Measurements from ENCODE around the gene HEBP2.

HEBP2 gene

DNA sequence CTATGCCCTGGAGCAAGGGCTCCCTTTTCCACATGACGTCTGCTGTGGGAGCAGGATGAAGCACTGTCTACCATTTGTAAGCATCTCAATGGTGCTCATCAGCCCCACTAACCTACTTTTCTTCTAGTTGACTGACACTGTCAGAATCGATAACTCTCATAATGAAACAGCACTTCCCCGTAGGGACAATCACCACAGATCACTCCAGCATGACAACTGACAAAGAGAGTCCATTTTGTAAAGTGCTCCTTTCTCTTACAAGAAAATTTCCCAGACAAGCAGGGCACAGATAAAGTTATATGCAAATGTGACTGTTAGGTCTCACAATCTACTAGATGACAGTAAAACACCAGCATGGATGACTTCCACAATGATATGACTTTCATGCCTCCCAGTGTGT lies 46.4 kb downstream of the HEBP2 start:
- Histone ChIP-seq H3K27me3 (ENCODE audit: control insufficient read depth in 1 of 2, insufficient read depth in 1 of 2, low read length in 2 of 2) (no peaks in the 10 kb centered on the region), H3K79me1 (replicated peaks; ENCODE audit: low read length, poor library complexity, severe bottlenecking) (peaks cover 25% of the 10 kb centered on the region), H3K4ac (ENCODE audit: low read depth in 1 of 2, low read length in 2 of 2) (no peak overlapping the region), H3K9me3 (ENCODE audit: control insufficient read depth, low read length) (no peaks in the 10 kb centered on the region), H4K8ac (ENCODE audit: low read length) (no peak overlapping the region), H3K9ac (ENCODE audit: low read length) (no peak overlapping the region), H2BK15ac (ENCODE audit: low read depth, poor library complexity, severe bottlenecking) (no peak overlapping the region), H3K36me3 (ENCODE audit: control insufficient read depth in 1 of 2, insufficient read depth in 2 of 2, low read depth in 1 of 2, low read length in 2 of 2) (peaks cover 0 to 6% of the 10 kb centered on the region in 2 experiments), H3K14ac (ENCODE audit: low read length in 2 of 2) (no peak overlapping the region), H2BK12ac (ENCODE audit: low read length in 2 of 2) (no peak overlapping the region), H3K27ac (ENCODE audit: low read length, poor library complexity, severe bottlenecking) (no peak overlapping the region), H2AFZ (ENCODE audit: low read depth, low read length) (no peak overlapping the region), H3K4me3 (ENCODE audit: insufficient read depth in 1 of 2, low read depth in 1 of 2, low read length in 2 of 2) (no peak overlapping the region), H3K23ac (ENCODE audit: low read length in 2 of 2) (no peak overlapping the region), H3K18ac (ENCODE audit: low read depth in 1 of 2, low read length in 2 of 2) (no peak overlapping the region), H4K91ac (ENCODE audit: low read length) (no peak overlapping the region), H3K4me2 (ENCODE audit: low read length, poor library complexity, severe bottlenecking) (no peak overlapping the region), H2BK120ac (ENCODE audit: low read depth, low read length) (no peak overlapping the region), H2AK5ac (ENCODE audit: low read length, severe bottlenecking) (no peak overlapping the region), H3K4me1 (ENCODE audit: control insufficient read depth, insufficient read depth, low read depth, low read length) (no peaks in the 10 kb centered on the region), H2BK5ac (ENCODE audit: low read depth, low read length, poor library complexity, severe bottlenecking) (no peak overlapping the region)
- WGBS = 88% methylated on average over 3 of the region's 3 CpGs
- DNase-seq = no peak

DNA sequence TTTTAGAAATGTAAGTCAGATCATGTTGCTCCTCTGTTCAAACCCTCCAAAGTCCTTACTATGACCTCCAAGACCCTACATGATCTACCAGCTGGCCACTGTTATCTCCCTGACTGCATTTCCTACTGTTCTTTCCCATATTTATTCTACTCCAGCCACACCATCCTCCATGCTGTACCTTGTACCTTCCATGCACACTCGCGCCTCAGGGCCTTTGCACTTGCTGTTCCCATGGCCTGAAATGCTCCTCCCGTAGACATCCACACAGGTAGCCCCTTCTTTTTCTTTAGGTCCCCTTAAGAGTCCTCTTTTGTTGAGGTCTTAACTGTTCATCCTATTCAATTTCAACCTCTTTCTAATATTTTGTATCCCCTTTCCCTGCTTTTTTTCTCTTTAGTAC lies 47.0 kb downstream of the HEBP2 start:
- no peak overlapping the region for H3K27ac ChIP-seq (ENCODE audit: low read length, poor library complexity, severe bottlenecking)

DNA sequence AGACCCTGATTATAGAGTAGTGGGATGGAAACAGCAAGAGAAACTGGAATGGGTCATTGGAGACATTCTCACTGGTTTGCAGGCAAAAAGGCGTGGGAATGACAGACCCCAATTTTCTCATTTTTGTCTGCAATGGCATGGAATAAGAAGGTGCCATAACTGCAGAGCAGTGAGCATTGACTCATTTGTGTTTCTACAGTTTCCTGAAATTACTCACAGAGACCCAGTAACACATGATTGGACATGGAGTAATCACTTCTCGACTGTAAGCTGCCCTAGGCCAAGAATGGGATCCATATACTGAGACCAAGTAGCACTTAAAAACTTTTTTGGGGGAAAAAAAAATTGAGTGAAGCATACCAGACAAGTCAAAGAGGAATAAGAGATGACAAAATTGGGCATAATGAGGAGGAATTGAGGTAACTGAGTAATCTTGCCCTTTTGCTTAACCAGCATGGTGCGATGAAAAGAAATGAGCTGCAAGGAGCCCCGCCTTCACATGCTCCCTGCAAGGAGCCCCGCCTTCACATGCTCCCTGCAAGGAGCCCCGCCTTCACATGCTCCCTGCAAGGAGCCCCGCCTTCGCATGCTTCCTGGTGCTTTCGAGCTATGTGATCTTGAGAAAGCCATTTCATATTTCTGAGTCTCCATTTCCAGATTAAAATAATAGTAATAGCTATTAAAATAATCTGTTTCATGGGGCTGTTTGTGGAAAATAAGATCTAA lies 51.1 kb downstream of the HEBP2 start:
- Histone ChIP-seq H4K8ac (ENCODE audit: low read length) (no peak overlapping the region), H3K79me1 (replicated peaks; ENCODE audit: low read length, poor library complexity, severe bottlenecking) (peaks cover 13% of the 10 kb centered on the region), H2BK15ac (ENCODE audit: low read depth, poor library complexity, severe bottlenecking) (no peak overlapping the region), H2BK12ac (ENCODE audit: low read length in 2 of 2) (no peak overlapping the region), H3K4me1 (ENCODE audit: control insufficient read depth, insufficient read depth, low read depth, low read length) (peaks cover 1% of the 10 kb centered on the region), H3K4me3 (ENCODE audit: insufficient read depth in 1 of 2, low read depth in 1 of 2, low read length in 2 of 2) (no peak overlapping the region), H3K36me3 (ENCODE audit: control insufficient read depth in 1 of 2, insufficient read depth in 2 of 2, low read depth in 1 of 2, low read length in 2 of 2) (no peaks in the 10 kb centered on the region), H4K91ac (ENCODE audit: low read length) (no peak overlapping the region), H3K14ac (ENCODE audit: low read length in 2 of 2) (no peak overlapping the region), H3K23ac (ENCODE audit: low read length in 2 of 2) (no peak overlapping the region), H3K9ac (ENCODE audit: low read length) (no peak overlapping the region), H3K18ac (ENCODE audit: low read depth in 1 of 2, low read length in 2 of 2) (no peak overlapping the region), H2AK5ac (ENCODE audit: low read length, severe bottlenecking) (no peak overlapping the region), H2BK5ac (ENCODE audit: low read depth, low read length, poor library complexity, severe bottlenecking) (no peak overlapping the region), H3K27ac (ENCODE audit: low read length, poor library complexity, severe bottlenecking) (no peak overlapping the region), H2AFZ (ENCODE audit: low read depth, low read length) (no peak overlapping the region), H3K4ac (ENCODE audit: low read depth in 1 of 2, low read length in 2 of 2) (no peak overlapping the region), H2BK120ac (ENCODE audit: low read depth, low read length) (no peak overlapping the region), H3K4me2 (ENCODE audit: low read length, poor library complexity, severe bottlenecking) (no peak overlapping the region), H3K27me3 (ENCODE audit: control insufficient read depth in 1 of 2, insufficient read depth in 1 of 2, low read length in 2 of 2) (no peaks in the 10 kb centered on the region), H3K9me3 (ENCODE audit: control insufficient read depth, low read length) (no peaks in the 10 kb centered on the region)
- DNase-seq = no peak
- 95% methylated on average over 5 of the region's 9 CpGs for whole genome bisulfite sequencing

More for the DNA sequence above, 47.0 kb downstream of the HEBP2 start:
- Histone ChIP-seq H3K36me3 (ENCODE audit: control insufficient read depth in 1 of 2, insufficient read depth in 2 of 2, low read depth in 1 of 2, low read length in 2 of 2) (peaks cover 0 to 6% of the 10 kb centered on the region in 2 experiments), H3K9ac (ENCODE audit: low read length) (no peak overlapping the region), H2AK5ac (ENCODE audit: low read length, severe bottlenecking) (no peak overlapping the region), H3K18ac (ENCODE audit: low read depth in 1 of 2, low read length in 2 of 2) (no peak overlapping the region), H2AFZ (ENCODE audit: low read depth, low read length) (no peak overlapping the region), H3K4ac (ENCODE audit: low read depth in 1 of 2, low read length in 2 of 2) (no peak overlapping the region), H3K9me3 (ENCODE audit: control insufficient read depth, low read length) (no peaks in the 10 kb centered on the region), H3K4me3 (ENCODE audit: insufficient read depth in 1 of 2, low read depth in 1 of 2, low read length in 2 of 2) (no peak overlapping the region), H4K91ac (ENCODE audit: low read length) (no peak overlapping the region), H3K14ac (ENCODE audit: low read length in 2 of 2) (no peak overlapping the region), H3K4me1 (ENCODE audit: control insufficient read depth, insufficient read depth, low read depth, low read length) (peaks cover under 1% of the 10 kb centered on the region), H2BK12ac (ENCODE audit: low read length in 2 of 2) (no peak overlapping the region), H3K79me1 (replicated peaks; ENCODE audit: low read length, poor library complexity, severe bottlenecking) (peaks cover 22% of the 10 kb centered on the region), H2BK5ac (ENCODE audit: low read depth, low read length, poor library complexity, severe bottlenecking) (no peak overlapping the region), H3K4me2 (ENCODE audit: low read length, poor library complexity, severe bottlenecking) (no peak overlapping the region), H2BK15ac (ENCODE audit: low read depth, poor library complexity, severe bottlenecking) (no peak overlapping the region), H2BK120ac (ENCODE audit: low read depth, low read length) (no peak overlapping the region), H3K27me3 (ENCODE audit: control insufficient read depth in 1 of 2, insufficient read depth in 1 of 2, low read length in 2 of 2) (no peaks in the 10 kb centered on the region), H4K8ac (ENCODE audit: low read length) (no peak overlapping the region), H3K23ac (ENCODE audit: low read length in 2 of 2) (no peak overlapping the region)
- DNase-seq = no peak
- WGBS = 99% methylated on average over 3 of the region's 3 CpGs

DNA sequence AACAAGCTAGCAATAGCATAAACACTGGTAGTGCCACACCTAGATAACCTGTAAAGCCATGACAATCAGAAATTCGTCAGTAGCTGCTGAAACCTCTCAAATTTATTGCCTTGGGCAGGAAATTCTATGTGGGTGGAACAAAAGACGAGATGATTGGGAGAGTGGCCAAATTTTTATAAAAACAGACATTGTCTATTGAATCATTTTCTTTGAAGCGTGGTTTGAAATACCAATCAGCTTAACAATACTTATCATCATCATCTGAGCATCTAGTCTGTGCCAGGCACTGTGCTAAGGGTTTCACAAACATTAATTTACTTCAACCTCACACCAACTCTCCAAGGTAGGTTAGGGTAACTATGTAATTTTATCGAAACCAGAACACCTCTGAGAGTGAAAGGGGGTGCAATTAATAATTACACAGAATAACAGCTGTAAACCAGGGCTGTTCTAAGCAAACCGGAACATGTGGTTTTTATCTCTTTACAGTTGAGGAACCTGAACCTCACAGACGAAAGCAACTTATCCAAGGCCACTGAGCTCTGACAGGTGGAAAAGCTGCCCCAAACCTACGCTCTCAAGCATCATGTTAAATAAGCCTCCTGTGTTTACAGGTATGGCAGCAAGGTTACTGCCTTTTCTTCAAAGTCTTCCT lies 51.9 kb downstream of the HEBP2 start:
- Histone ChIP-seq H3K18ac (ENCODE audit: low read depth in 1 of 2, low read length in 2 of 2) (no peak overlapping the region), H3K4me2 (ENCODE audit: low read length, poor library complexity, severe bottlenecking) (no peak overlapping the region)
- 85% methylated on average over 6 of the region's 7 CpGs for whole genome bisulfite sequencing

More for the DNA sequence above, 51.9 kb downstream of the HEBP2 start:
- H3K23ac ChIP-seq (ENCODE audit: low read length in 2 of 2) = no peak overlapping the region
- H2AFZ ChIP-seq (ENCODE audit: low read depth, low read length) = no peak overlapping the region
- no peak for DNase-seq
- no peak overlapping the region for H3K4ac ChIP-seq (ENCODE audit: low read depth in 1 of 2, low read length in 2 of 2)
- no peaks in the 10 kb centered on the region for H3K27me3 ChIP-seq (ENCODE audit: control insufficient read depth in 1 of 2, insufficient read depth in 1 of 2, low read length in 2 of 2)
- H4K8ac ChIP-seq (ENCODE audit: low read length) = no peak overlapping the region
- H2BK5ac ChIP-seq (ENCODE audit: low read depth, low read length, poor library complexity, severe bottlenecking) = no peak overlapping the region
- H2BK120ac ChIP-seq (ENCODE audit: low read depth, low read length) = no peak overlapping the region
- H2AK5ac ChIP-seq (ENCODE audit: low read length, severe bottlenecking) = no peak overlapping the region
- peaks cover 1% of the 10 kb centered on the region for H3K4me1 ChIP-seq (ENCODE audit: control insufficient read depth, insufficient read depth, low read depth, low read length)
- no peak overlapping the region for H3K14ac ChIP-seq (ENCODE audit: low read length in 2 of 2)
- no peak overlapping the region for H3K4me3 ChIP-seq (ENCODE audit: insufficient read depth in 1 of 2, low read depth in 1 of 2, low read length in 2 of 2)
- H3K36me3 ChIP-seq (ENCODE audit: control insufficient read depth in 1 of 2, insufficient read depth in 2 of 2, low read depth in 1 of 2, low read length in 2 of 2) = peaks cover 0 to under 1% of the 10 kb centered on the region in 2 experiments
- no peak overlapping the region for H2BK12ac ChIP-seq (ENCODE audit: low read length in 2 of 2)
- H3K27ac ChIP-seq (ENCODE audit: low read length, poor library complexity, severe bottlenecking) = peak overlapping the region; percentile 35
- no peak overlapping the region for H2BK15ac ChIP-seq (ENCODE audit: low read depth, poor library complexity, severe bottlenecking)
- H3K79me1 ChIP-seq (replicated peaks; ENCODE audit: low read length, poor library complexity, severe bottlenecking) = peaks cover 14% of the 10 kb centered on the region
- no peaks in the 10 kb centered on the region for H3K9me3 ChIP-seq (ENCODE audit: control insufficient read depth, low read length)
- no peak overlapping the region for H4K91ac ChIP-seq (ENCODE audit: low read length)
- H3K9ac ChIP-seq (ENCODE audit: low read length) = no peak overlapping the region

Measured in mesenchymal stem cell (in vitro differentiated cells and primary cell).